DMS53 (cell line): ENCODE results near the gene KANSL1.
A peak's percentile ranks its signal among the peaks of the same experiment; 100 is the strongest.

Experiments
- DNase-seq: peaks from one replicate; lab custom pipeline; 2025; lab: John Stamatoyannopoulos, UW

KANSL1 gene

GRCh38 chr17:46000292-46000691 lies 192.9 kb downstream of the KANSL1 start:
- no peak for DNase-seq

DNA sequence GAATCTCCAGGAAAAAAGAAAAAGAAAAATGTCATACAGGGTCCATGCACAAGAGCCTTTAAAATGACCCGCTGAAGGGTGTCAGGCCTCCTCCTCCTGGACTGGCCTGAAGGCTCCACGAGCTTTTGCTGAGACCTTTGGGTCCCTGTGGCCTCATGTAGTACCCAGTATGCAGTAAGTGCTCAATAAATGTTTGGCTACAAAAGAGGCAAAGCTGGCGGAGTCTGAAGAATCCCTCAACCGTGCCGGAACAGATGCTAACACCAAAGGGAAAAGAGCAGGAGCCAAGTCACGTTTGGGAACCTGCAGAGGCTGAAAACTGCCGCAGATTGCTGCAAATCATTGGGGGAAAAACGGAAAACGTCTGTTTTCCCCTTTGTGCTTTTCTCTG lies 193.3 kb downstream of the KANSL1 start:
- no peak for DNase-seq

GRCh38 chr17:45998987-45999899 lies 194.0 kb downstream of the KANSL1 start, which contains the start of gene STH:
TSS of gene STH (plus strand) at chr17:45999250. CDS start at chr17:45999280, 30 bp downstream.
- DNase-seq = no peak

DNA sequence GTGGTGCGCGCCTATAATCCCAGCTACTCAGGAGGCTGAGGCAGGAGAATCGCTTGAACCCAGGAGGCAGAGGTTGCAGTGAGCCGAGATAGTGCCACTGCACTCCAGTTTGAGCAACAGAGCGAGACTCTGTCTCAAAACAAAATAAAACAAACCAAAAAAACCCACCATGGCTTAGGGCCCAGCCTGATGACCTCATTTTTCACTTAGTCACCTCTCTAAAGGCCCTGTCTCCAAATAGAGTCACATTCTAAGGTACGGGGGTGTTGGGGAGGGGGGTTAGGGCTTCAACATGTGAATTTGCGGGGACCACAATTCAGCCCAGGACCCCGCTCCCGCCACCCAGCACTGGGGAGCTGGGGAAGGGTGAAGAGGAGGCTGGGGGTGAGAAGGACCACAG lies 195.6 kb downstream of the KANSL1 start:
- DNase-seq = no peak

GRCh38 chr17:45997166-45997565 lies 196.1 kb downstream of the KANSL1 start:
- no peak for DNase-seq

DNA sequence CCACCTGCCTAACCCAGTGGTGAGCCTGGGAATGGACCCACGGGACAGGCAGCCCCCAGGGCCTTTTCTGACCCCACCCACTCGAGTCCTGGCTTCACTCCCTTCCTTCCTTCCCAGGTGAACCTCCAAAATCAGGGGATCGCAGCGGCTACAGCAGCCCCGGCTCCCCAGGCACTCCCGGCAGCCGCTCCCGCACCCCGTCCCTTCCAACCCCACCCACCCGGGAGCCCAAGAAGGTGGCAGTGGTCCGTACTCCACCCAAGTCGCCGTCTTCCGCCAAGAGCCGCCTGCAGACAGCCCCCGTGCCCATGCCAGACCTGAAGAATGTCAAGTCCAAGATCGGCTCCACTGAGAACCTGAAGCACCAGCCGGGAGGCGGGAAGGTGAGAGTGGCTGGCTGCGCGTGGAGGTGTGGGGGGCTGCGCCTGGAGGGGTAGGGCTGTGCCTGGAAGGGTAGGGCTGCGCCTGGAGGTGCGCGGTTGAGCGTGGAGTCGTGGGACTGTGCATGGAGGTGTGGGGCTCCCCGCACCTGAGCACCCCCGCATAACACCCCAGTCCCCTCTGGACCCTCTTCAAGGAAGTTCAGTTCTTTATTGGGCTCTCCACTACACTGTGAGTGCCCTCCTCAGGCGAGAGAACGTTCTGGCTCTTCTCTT lies 196.8 kb downstream of the KANSL1 start:
- no peak for DNase-seq

DNA sequence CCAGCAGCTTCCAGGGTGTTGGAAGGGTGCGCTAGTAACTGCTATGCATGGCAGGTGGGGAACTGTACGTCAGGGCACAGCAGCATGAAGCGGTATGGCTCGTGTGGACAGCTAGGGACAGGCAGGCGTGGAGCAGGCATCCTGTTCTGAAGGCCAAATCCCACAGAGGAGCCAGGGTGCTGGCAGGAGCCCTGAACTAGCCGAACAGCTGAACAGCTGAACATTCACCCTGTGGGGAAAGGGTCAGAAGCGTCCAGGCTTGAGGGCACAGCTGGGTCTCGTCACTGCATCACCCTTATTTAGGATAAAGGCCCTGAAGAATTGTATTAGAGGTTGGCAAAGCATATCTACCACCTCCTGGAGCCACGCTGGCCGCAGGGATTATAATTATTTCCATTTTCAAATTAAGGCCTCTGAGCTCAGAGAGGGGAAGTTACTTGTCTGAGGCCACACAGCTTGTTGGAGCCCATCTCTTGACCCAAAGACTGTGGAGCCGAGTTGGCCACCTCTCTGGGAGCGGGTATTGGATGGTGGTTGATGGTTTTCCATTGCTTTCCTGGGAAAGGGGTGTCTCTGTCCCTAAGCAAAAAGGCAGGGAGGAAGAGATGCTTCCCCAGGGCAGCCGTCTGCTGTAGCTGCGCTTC lies 197.5 kb downstream of the KANSL1 start:
- DNase-seq = no peak

DNA sequence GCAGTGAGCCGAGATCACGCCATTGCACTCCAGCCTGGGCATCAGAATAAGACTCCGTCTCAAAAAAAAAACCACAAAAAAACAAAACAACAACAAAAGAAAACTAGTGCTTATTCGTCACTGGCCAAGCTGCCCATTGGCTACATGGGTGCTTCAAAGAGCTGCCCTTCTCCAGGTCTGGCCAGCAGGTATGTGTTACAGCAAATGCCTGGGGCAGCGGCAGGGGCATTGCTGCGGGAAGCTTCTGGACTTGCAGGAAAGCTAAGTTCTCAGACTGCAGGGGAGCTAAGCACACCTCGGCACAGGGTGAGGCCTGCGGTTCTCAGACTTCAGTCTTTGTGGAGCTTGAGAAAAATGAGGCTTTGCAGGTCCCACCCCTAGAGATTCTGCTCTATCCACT lies 198.2 kb downstream of the KANSL1 start:
- DNase-seq = no peak

DNA sequence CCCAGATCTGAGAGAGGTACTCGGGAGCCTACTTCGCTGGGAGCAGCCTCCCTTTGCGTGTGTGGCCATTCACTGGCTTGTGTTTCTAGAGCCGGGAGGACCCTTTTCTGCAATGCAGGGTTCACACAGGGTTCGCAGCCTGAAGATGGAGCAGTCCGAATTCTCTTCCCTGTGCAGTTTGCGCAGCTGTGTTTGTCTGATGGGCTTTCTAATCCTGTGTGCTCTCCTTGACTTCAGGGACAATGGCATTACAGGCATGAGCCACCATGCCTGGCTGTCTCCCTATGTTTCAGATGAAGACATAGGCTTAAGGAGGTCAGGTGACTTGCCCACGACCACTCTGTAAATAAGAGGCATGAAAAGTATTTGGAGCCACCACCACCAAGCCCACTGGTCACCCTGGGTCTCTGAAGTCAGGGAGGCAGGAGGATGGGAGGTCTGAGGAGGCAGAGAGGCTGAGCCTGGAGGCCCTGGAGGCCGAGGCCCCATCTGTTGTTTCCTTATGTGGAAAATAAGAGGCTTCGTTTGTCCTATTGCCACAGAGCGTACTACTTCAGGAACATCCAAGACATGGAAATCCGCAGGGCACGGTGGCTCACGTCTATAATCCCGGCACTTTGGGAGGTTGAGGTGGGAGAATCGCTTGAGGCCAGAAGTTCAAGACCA lies 199.1 kb downstream of the KANSL1 start:
- peak; percentile 72 for DNase-seq

GRCh38 chr17:45992904-45993303 lies 200.3 kb downstream of the KANSL1 start:
- peak; percentile 33 for DNase-seq

DNA sequence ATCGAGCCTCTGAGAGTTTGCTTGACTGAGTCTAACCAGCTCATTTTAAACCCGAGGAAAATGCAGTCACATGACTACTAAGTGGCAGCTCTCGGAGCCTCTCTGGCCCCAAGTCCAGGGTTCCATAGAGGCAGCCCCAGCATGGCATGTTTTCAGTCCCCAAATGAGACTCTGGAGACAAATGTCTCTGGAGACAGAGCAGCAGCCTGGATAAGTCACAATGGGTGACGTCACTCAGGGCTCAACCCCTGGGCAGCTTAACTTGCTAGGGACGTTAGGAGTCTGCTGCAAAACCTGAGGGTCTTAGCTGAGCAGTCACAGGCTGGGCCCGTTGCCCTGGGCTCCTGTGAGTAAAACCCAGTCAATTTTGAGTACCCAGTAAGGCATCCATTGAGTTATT lies 201.1 kb downstream of the KANSL1 start:
- DNase-seq = no peak

DNA sequence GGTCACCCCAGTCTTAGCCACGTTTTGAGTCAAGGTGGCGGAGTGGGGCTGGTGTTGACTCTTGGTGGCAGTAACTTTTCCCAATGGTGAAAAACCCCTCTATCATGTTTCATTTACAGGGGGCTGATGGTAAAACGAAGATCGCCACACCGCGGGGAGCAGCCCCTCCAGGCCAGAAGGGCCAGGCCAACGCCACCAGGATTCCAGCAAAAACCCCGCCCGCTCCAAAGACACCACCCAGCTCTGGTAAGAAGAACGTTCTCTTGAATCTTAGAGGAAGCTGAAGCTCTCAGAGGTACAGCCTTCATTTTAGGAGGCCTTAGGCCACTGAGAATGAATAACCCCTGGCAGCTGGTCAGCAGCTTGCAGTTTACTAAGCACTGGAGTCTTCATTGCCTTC lies 201.9 kb downstream of the KANSL1 start:
- no peak for DNase-seq

DNA sequence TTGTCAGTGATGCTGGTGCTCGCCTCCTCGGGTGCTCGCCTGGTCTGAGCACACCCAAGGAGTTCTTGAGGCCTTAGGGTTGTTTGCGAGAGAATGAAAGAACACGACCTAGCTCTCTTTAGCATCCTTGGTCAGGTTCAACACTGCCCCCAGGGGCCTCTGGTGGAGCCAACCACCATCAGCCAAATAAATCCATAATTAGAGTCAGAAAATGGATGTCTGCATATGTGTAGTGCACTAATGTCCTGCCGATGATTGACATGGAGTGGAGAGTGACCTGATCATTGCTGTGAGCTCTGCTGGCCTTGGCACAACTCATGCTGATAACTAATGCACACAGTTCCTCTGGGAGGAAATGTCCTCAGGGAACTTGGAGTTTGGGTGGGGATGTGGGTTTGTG lies 202.3 kb downstream of the KANSL1 start:
- DNase-seq = no peak

DNA sequence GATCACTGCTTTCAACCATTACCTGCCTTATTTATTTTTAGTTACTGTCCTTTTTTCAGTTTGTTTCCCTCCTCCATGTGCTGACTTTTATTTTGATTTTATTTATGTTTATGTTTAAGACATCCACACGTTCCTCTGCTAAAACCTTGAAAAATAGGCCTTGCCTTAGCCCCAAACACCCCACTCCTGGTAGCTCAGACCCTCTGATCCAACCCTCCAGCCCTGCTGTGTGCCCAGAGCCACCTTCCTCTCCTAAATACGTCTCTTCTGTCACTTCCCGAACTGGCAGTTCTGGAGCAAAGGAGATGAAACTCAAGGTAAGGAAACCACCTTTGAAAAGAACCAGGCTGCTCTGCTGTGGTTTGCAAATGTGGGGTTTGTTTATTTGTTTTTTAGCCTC lies 203.5 kb downstream of the KANSL1 start:
- no peak for DNase-seq

GRCh38 chr17:45987706-45988105 lies 205.5 kb downstream of the KANSL1 start:
- DNase-seq = peak; percentile 25

DNA sequence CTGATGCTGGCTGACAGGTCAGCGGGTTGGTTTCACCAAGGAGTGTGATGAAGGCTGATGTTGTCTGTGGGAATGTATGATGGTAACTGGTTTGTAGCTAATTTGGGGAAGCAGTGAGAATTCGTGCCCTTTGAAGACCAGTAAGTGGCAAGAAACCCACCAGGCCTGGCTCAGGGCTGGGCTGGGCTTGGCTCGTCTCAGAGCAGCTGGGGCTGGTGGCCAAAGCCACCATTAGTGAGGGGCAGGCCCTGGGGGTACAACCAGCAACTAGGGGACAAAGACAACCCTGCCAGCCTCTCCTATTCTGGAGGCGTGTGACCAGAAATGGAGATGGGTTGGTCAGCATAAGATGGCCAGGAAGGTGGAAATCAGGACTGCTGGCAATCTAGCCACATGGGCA lies 207.2 kb downstream of the KANSL1 start:
- DNase-seq = no peak

DNA sequence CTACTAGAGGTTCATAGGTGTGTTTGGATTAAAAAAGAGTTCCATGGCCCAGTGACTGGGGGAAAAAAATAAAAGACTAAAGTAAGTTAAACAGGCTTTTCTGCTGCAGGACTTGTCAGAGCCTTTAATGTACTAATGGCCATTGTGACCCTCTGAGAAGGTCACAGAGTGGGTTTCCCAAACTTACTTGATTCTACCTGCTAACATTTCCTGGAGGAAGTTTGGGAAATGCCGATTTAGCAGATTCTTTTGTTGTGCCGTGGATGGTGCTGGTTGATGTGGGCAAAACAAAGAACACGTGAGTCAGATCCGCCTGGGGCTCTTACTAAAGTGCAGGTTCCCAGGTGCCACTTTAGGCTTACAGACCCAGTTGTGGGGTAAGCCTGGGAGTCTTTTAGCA lies 207.8 kb downstream of the KANSL1 start:
- no peak for DNase-seq

GRCh38 chr17:45984368-45984767 lies 208.9 kb downstream of the KANSL1 start:
- no peak for DNase-seq

GRCh38 chr17:45983614-45984310 lies 209.5 kb downstream of the KANSL1 start:
- no peak for DNase-seq

- no peak for DNase-seq
These were observed 210.2 kb downstream of the KANSL1 start for GRCh38 chr17:45982791-45983613.

DNA sequence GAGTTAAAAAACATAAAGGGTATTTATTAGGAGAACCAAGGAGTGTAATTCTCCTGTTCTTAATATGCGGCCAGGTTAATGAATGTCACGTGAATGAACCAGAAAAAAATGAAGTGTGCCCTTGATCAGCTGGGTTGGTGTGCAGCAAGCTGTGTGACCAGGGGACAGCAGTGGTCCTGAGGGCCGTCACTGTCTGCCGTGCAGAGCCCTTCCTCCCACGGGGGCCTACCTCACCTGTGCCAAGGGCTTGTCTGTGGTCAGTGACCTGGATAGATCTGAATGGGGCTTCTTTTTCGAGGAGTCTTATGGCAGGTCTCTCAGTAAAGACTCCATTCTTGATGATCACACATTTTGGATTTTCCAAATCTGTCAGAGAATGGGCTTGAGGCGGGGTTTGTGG lies 211.9 kb downstream of the KANSL1 start:
- DNase-seq = no peak
